ENCODE measurements around the gene NPIPB2.
"Not testable (repeated sequence)": the region's sequence is repeated elsewhere in the genome, so short reads cannot be mapped to it uniquely, and the experiment has no call there.

The NPIPB2 gene

GRCh38 chr16:11941945-11942344 is at the start of gene NPIPB2:
TSS of gene NPIPB2 (minus strand) at chr16:11942045. CDS start at chr16:11942045, 0 bp downstream.
- not testable (repeated sequence) for H3K36me3 ChIP-seq (ENCODE audit: control insufficient read depth, insufficient read depth, low read length); H3K9ac ChIP-seq (ENCODE audit: low read length); H3K4me1 ChIP-seq (ENCODE audit: control insufficient read depth, insufficient read depth, low read length); H3K4me3 ChIP-seq (ENCODE audit: low read length); H3K9me3 ChIP-seq (ENCODE audit: control insufficient read depth, low read length); H3K27me3 ChIP-seq (ENCODE audit: control insufficient read depth, insufficient read depth, low read length)

GRCh38 chr16:11990702-11991390 is 49.0 kb upstream of the NPIPB2 start:
- no peaks in the 10 kb centered on the region for H3K36me3 ChIP-seq (ENCODE audit: control insufficient read depth, insufficient read depth, low read length)
- no peaks in the 10 kb centered on the region for H3K27me3 ChIP-seq (ENCODE audit: control insufficient read depth, insufficient read depth, low read length)
- H3K9ac ChIP-seq (ENCODE audit: low read length) = no peak overlapping the region
- H3K9me3 ChIP-seq (ENCODE audit: control insufficient read depth, low read length) = no peaks in the 10 kb centered on the region
- no peaks in the 10 kb centered on the region for H3K4me1 ChIP-seq (ENCODE audit: control insufficient read depth, insufficient read depth, low read length)
- no peak overlapping the region for H3K4me3 ChIP-seq (ENCODE audit: low read length)

GRCh38 chr16:11988258-11988978 is 46.6 kb upstream of the NPIPB2 start:
- Histone ChIP-seq H3K27me3 (ENCODE audit: control insufficient read depth, insufficient read depth, low read length) (no peaks in the 10 kb centered on the region), H3K4me3 (ENCODE audit: low read length) (no peak overlapping the region), H3K9me3 (ENCODE audit: control insufficient read depth, low read length) (no peaks in the 10 kb centered on the region), H3K4me1 (ENCODE audit: control insufficient read depth, insufficient read depth, low read length) (no peaks in the 10 kb centered on the region), H3K9ac (ENCODE audit: low read length) (no peak overlapping the region), H3K36me3 (ENCODE audit: control insufficient read depth, insufficient read depth, low read length) (no peaks in the 10 kb centered on the region)

GRCh38 chr16:11986521-11987057 is 44.7 kb upstream of the NPIPB2 start:
- Histone ChIP-seq H3K36me3 (ENCODE audit: control insufficient read depth, insufficient read depth, low read length) (no peaks in the 10 kb centered on the region), H3K9me3 (ENCODE audit: control insufficient read depth, low read length) (no peaks in the 10 kb centered on the region), H3K9ac (ENCODE audit: low read length) (no peak overlapping the region), H3K27me3 (ENCODE audit: control insufficient read depth, insufficient read depth, low read length) (no peaks in the 10 kb centered on the region), H3K4me1 (ENCODE audit: control insufficient read depth, insufficient read depth, low read length) (no peaks in the 10 kb centered on the region), H3K4me3 (ENCODE audit: low read length) (no peak overlapping the region)

GRCh38 chr16:11985250-11985649 is 43.4 kb upstream of the NPIPB2 start:
- no peaks in the 10 kb centered on the region for H3K9me3 ChIP-seq (ENCODE audit: control insufficient read depth, low read length)
- H3K4me1 ChIP-seq (ENCODE audit: control insufficient read depth, insufficient read depth, low read length) = no peaks in the 10 kb centered on the region
- H3K27me3 ChIP-seq (ENCODE audit: control insufficient read depth, insufficient read depth, low read length) = no peaks in the 10 kb centered on the region
- no peak overlapping the region for H3K4me3 ChIP-seq (ENCODE audit: low read length)
- H3K36me3 ChIP-seq (ENCODE audit: control insufficient read depth, insufficient read depth, low read length) = no peaks in the 10 kb centered on the region
- no peak overlapping the region for H3K9ac ChIP-seq (ENCODE audit: low read length)

GRCh38 chr16:11980136-11980844 is 38.4 kb upstream of the NPIPB2 start:
- Histone ChIP-seq H3K9ac (ENCODE audit: low read length) (no peak overlapping the region), H3K4me1 (ENCODE audit: control insufficient read depth, insufficient read depth, low read length) (peaks cover 10% of the 10 kb centered on the region), H3K36me3 (ENCODE audit: control insufficient read depth, insufficient read depth, low read length) (no peaks in the 10 kb centered on the region), H3K9me3 (ENCODE audit: control insufficient read depth, low read length) (no peaks in the 10 kb centered on the region), H3K4me3 (ENCODE audit: low read length) (no peak overlapping the region), H3K27me3 (ENCODE audit: control insufficient read depth, insufficient read depth, low read length) (no peaks in the 10 kb centered on the region)

GRCh38 chr16:11979013-11979672 is 37.3 kb upstream of the NPIPB2 start:
- H3K36me3 ChIP-seq (ENCODE audit: control insufficient read depth, insufficient read depth, low read length) = no peaks in the 10 kb centered on the region
- H3K4me1 ChIP-seq (ENCODE audit: control insufficient read depth, insufficient read depth, low read length) = peaks cover 10% of the 10 kb centered on the region
- no peak overlapping the region for H3K9ac ChIP-seq (ENCODE audit: low read length)
- no peak overlapping the region for H3K4me3 ChIP-seq (ENCODE audit: low read length)
- no peaks in the 10 kb centered on the region for H3K27me3 ChIP-seq (ENCODE audit: control insufficient read depth, insufficient read depth, low read length)
- H3K9me3 ChIP-seq (ENCODE audit: control insufficient read depth, low read length) = no peaks in the 10 kb centered on the region

GRCh38 chr16:11978080-11978479 is 36.2 kb upstream of the NPIPB2 start:
- H3K9ac ChIP-seq (ENCODE audit: low read length) = no peak overlapping the region
- H3K27me3 ChIP-seq (ENCODE audit: control insufficient read depth, insufficient read depth, low read length) = no peaks in the 10 kb centered on the region
- H3K4me1 ChIP-seq (ENCODE audit: control insufficient read depth, insufficient read depth, low read length) = peaks cover 10% of the 10 kb centered on the region
- no peak overlapping the region for H3K4me3 ChIP-seq (ENCODE audit: low read length)
- H3K36me3 ChIP-seq (ENCODE audit: control insufficient read depth, insufficient read depth, low read length) = no peaks in the 10 kb centered on the region
- no peaks in the 10 kb centered on the region for H3K9me3 ChIP-seq (ENCODE audit: control insufficient read depth, low read length)

GRCh38 chr16:11977376-11978041 is 35.7 kb upstream of the NPIPB2 start:
- no peaks in the 10 kb centered on the region for H3K27me3 ChIP-seq (ENCODE audit: control insufficient read depth, insufficient read depth, low read length)
- no peaks in the 10 kb centered on the region for H3K36me3 ChIP-seq (ENCODE audit: control insufficient read depth, insufficient read depth, low read length)
- peaks cover 10% of the 10 kb centered on the region for H3K4me1 ChIP-seq (ENCODE audit: control insufficient read depth, insufficient read depth, low read length)
- peak overlapping the region; percentile 75 for H3K4me3 ChIP-seq (ENCODE audit: low read length)
- H3K9ac ChIP-seq (ENCODE audit: low read length) = peak overlapping the region; percentile 85
- no peaks in the 10 kb centered on the region for H3K9me3 ChIP-seq (ENCODE audit: control insufficient read depth, low read length)

GRCh38 chr16:11976850-11977375 is 35.1 kb upstream of the NPIPB2 start:
- Histone ChIP-seq H3K4me1 (ENCODE audit: control insufficient read depth, insufficient read depth, low read length) (peaks cover 10% of the 10 kb centered on the region), H3K4me3 (ENCODE audit: low read length) (peak overlapping the region; percentile 75), H3K9me3 (ENCODE audit: control insufficient read depth, low read length) (no peaks in the 10 kb centered on the region), H3K9ac (ENCODE audit: low read length) (peak overlapping the region; percentile 85), H3K36me3 (ENCODE audit: control insufficient read depth, insufficient read depth, low read length) (no peaks in the 10 kb centered on the region), H3K27me3 (ENCODE audit: control insufficient read depth, insufficient read depth, low read length) (no peaks in the 10 kb centered on the region)

- no peak overlapping the region for H3K4me3 ChIP-seq (ENCODE audit: low read length)
- no peaks in the 10 kb centered on the region for H3K9me3 ChIP-seq (ENCODE audit: control insufficient read depth, low read length)
- peaks cover 10% of the 10 kb centered on the region for H3K4me1 ChIP-seq (ENCODE audit: control insufficient read depth, insufficient read depth, low read length)
- H3K27me3 ChIP-seq (ENCODE audit: control insufficient read depth, insufficient read depth, low read length) = no peaks in the 10 kb centered on the region
- H3K36me3 ChIP-seq (ENCODE audit: control insufficient read depth, insufficient read depth, low read length) = no peaks in the 10 kb centered on the region
- no peak overlapping the region for H3K9ac ChIP-seq (ENCODE audit: low read length)
Observed at GRCh38 chr16:11973070-11973469, 31.2 kb upstream of the NPIPB2 start.

Data from mucosa of stomach (tissue), 1 donor.